ENCODE data around the gene PLAAT4.

- no peak for TF ChIP-seq YY1 (IDR thresholded peaks at IDR 0.05; ENCODE audit: insufficient read depth, insufficient read length)
- TF ChIP-seq ZNF274 (IDR thresholded peaks at IDR 0.05; ENCODE audit: low read depth, low read length) = no peak
Observed at GRCh38 chr11:63563201-63564055, 26.8 kb downstream of the PLAAT4 start, which contains the start of gene PLAAT2.

Measured in NT2/D1 (cell line).